CD4-positive, alpha-beta T cell (primary cell): ENCODE measurements around the gene TARP.
"Not testable (repeated sequence)": the region's sequence is repeated elsewhere in the genome, so short reads cannot be mapped to it uniquely, and the experiment has no call there.

Experiments used
- ATAC-seq: fragments of 200-7000 bp; cut with Tn5 transposase; one replicate; pipeline ENCODE4 v1.10.0; 2022; ENCODE audit warnings: mild to moderate bottlenecking; ENCODE audit not compliant: poor library complexity
- CTCF ChIA-PET: fragments of 350-600 bp; sonication (Branson Sonifier 250); formaldehyde crosslinking; loops from one replicate; lab custom pipeline; 2021; ENCODE audit warnings: antibody characterized with exemption, inconsistent platforms; lab: Charles Lee
- POLR2A ChIA-PET: fragments of 350-600 bp; sonication (Branson Sonifier 250); formaldehyde crosslinking; loops from one replicate; lab custom pipeline; 2021; ENCODE audit warnings: antibody characterized with exemption, inconsistent platforms; lab: Charles Lee
- DNase-seq, 14 experiments: peaks; one replicate each; pipeline ENCODE4 v3.0.0-alpha.2; 2013 to 2020; ENCODE audit warnings: mixed read lengths in 2 of 14
- H3K27ac ChIP-seq, 2 donors: one replicate each; pipeline versions ENCODE4 v1.5.1 to v1.7.0; 2013; ENCODE audit warnings: low read length in 2 of 2, low read depth in 1 of 2, mild to moderate bottlenecking in 1 of 2
- H3K27me3 ChIP-seq, 2 experiments: 1 replicate in 1 of 2; 2 replicates in 1 of 2; pipeline versions ENCODE4 v1.6.1 to v1.7.0; 2013; ENCODE audit warnings: low read length in 2 of 2, control low read depth in 1 of 2, mild to moderate bottlenecking in 1 of 2, moderate library complexity in 1 of 2; ENCODE audit not compliant: insufficient read depth in 2 of 2, control insufficient read depth in 1 of 2
- H3K36me3 ChIP-seq: one replicate; pipeline ENCODE4 v1.6.1; 2013; ENCODE audit warnings: low read length, control low read depth; ENCODE audit not compliant: insufficient read depth
- H3K4me1 ChIP-seq: one replicate; pipeline ENCODE4 v1.6.1; 2013; ENCODE audit warnings: low read length, control low read depth; ENCODE audit not compliant: insufficient read depth
- H3K4me3 ChIP-seq: one replicate; pipeline ENCODE4 v1.5.1; 2013; ENCODE audit warnings: mild to moderate bottlenecking, low read length, moderate library complexity
- H3K9me3 ChIP-seq, 2 experiments: 1 replicate in 1 of 2; 2 replicates in 1 of 2; pipeline versions ENCODE4 v1.6.1 to v1.7.0; 2013; ENCODE audit warnings: low read length in 2 of 2, mild to moderate bottlenecking in 2 of 2, control low read depth in 1 of 2, moderate library complexity in 1 of 2; ENCODE audit not compliant: control insufficient read depth in 1 of 2, insufficient read depth in 1 of 2
- H3K27ac Mint-ChIP-seq: one replicate; pipeline ENCODE4 v1.8.0; 2020; ENCODE audit warnings: mixed read lengths
- H3K27me3 Mint-ChIP-seq: one replicate; pipeline ENCODE4 v1.8.0; 2021; ENCODE audit warnings: mixed read lengths
- H3K36me3 Mint-ChIP-seq: one replicate; pipeline ENCODE4 v1.8.0; 2021; ENCODE audit warnings: low read depth, mixed read lengths
- H3K4me1 Mint-ChIP-seq: one replicate; pipeline ENCODE4 v1.8.0; 2021; ENCODE audit warnings: low read depth, mixed read lengths
- H3K4me3 Mint-ChIP-seq: one replicate; pipeline ENCODE4 v1.8.0; 2020; ENCODE audit warnings: mild to moderate bottlenecking, mixed read lengths
- H3K9me3 Mint-ChIP-seq: one replicate; pipeline ENCODE4 v1.8.0; 2020; ENCODE audit warnings: mixed read lengths
- intact Hi-C, 2 experiments: fragments of 100-400 bp; cut with DNase I in 1 of 2; cut with micrococcal nuclease in 1 of 2; formaldehyde crosslinking; loops; one replicate each; pipeline versions ENCODE4 v1.15.1 to v1.9.0; 2023 to 2025; cut with DNase I, micrococcal nuclease
- TF ChIP-seq, protein P1 (sequence below): fragments of 200-600 bp; IDR thresholded peaks from one replicate; pipeline ENCODE4 v1.8.0; 2022; ENCODE audit warnings: antibody characterized with exemption, mild to moderate bottlenecking

The TARP gene

DNA sequence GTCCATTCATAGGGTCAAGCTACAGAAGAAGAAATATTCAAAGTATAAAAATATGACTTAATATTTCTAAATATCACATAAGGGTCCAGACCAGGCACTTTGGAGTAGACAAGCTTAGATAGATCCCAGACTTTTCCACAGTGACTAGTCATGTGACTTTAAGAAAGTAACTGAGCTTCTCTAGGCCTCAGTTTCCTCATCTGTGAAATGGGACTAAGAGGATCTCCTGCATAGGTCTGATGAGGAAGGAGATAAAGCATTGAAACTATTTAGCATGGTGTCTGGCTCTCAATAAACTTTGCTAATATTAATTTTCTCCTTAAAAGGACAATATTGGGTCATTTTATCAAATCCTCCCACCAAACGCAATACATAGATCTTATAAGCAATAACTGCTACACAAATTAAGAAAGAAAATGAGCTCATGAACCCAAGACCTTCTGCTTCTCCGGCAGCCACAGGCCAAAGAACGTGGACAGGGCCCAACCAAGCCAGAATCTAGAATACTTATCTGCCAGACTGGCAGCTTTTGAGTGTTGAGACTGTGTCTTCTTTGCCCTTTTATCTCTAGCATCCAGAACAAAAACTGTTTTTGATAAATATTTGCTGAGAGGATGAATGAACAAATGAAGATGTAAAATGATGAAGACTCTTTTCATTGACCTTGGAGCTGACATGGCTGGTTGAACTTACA, 1.6 kb upstream of the TARP start:
- no peak overlapping the region for H3K27ac ChIP-seq

GRCh38 chr7:38274486-38274885, 1.1 kb upstream of the TARP start:
- Mint-ChIP-seq H3K4me1 (no peaks in the 10 kb centered on the region), H3K9me3 (no peaks in the 10 kb centered on the region), H3K27ac (no peak overlapping the region), H3K36me3 (no peaks in the 10 kb centered on the region), H3K27me3 (no peaks in the 10 kb centered on the region), H3K4me3 (peak overlapping the region; percentile 45)
- TF ChIP-seq, protein P1, sequence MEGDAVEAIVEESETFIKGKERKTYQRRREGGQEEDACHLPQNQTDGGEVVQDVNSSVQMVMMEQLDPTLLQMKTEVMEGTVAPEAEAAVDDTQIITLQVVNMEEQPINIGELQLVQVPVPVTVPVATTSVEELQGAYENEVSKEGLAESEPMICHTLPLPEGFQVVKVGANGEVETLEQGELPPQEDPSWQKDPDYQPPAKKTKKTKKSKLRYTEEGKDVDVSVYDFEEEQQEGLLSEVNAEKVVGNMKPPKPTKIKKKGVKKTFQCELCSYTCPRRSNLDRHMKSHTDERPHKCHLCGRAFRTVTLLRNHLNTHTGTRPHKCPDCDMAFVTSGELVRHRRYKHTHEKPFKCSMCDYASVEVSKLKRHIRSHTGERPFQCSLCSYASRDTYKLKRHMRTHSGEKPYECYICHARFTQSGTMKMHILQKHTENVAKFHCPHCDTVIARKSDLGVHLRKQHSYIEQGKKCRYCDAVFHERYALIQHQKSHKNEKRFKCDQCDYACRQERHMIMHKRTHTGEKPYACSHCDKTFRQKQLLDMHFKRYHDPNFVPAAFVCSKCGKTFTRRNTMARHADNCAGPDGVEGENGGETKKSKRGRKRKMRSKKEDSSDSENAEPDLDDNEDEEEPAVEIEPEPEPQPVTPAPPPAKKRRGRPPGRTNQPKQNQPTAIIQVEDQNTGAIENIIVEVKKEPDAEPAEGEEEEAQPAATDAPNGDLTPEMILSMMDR: no peak
- ChIA-PET CTCF (interaction anchor here (0.6 to 1.1 kb wide), 3 partner anchors 25 to 61 kb away, joined by 3 read pairs; no protein-coding TSS in a partner anchor), POLR2A (no interaction called here)
- intact Hi-C loops: no loop called here
- Histone ChIP-seq H3K36me3 (no peaks in the 10 kb centered on the region), H3K27me3 (no peaks in the 10 kb centered on the region), H3K4me3 (peak overlapping the region; percentile 26), H3K27ac (no peak overlapping the region), H3K9me3 (no peaks in the 10 kb centered on the region), H3K4me1 (no peaks in the 10 kb centered on the region)
- DNase-seq: peak in 2 of 14 experiments; percentile 30 to 47
- ATAC-seq: no peak

More for the DNA sequence above, 1.6 kb upstream of the TARP start:
- intact Hi-C loops: no loop called here
- no peaks in the 10 kb centered on the region for H3K9me3 Mint-ChIP-seq
- TF ChIP-seq, protein P1: no peak
- peak overlapping the region; percentile 45 for H3K4me3 Mint-ChIP-seq
- no peaks in the 10 kb centered on the region for H3K36me3 Mint-ChIP-seq
- no peak overlapping the region for H3K27ac Mint-ChIP-seq
- Histone ChIP-seq H3K27me3 (no peaks in the 10 kb centered on the region), H3K4me3 (peak overlapping the region; percentile 26), H3K4me1 (no peaks in the 10 kb centered on the region), H3K36me3 (no peaks in the 10 kb centered on the region), H3K9me3 (no peaks in the 10 kb centered on the region)
- no peaks in the 10 kb centered on the region for H3K4me1 Mint-ChIP-seq
- H3K27me3 Mint-ChIP-seq: no peaks in the 10 kb centered on the region
- DNase-seq: no peak
- ATAC-seq: no peak
- POLR2A ChIA-PET: no interaction called here
- CTCF ChIA-PET: interaction anchor here (0.6 to 1.1 kb wide), 4 partner anchors 25 to 61 kb away, joined by 3 read pairs; no protein-coding TSS in a partner anchor

DNA sequence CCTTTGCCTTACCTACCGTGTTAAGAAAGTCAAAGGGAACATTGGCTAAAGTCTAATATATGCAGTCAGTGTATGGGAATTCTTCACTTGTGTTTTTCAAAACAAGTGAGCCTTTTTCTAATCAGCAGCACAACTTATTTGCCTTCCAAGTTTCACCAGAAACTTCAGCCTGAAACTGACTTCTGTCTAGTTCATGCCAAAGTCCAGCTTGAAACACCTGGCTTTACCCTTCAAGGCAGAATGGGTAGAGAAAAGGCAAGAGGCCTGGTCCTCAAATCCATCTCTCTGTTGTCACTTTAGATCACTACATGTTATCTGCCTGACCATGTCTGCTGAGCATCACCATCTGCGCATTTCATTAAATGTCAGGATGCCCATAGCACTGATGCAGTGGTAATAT, 3.0 kb downstream of the TARP start:
- POLR2A ChIA-PET, H3K27me3 Mint-ChIP-seq, H3K4me1 ChIP-seq, CTCF ChIA-PET, ATAC-seq, H3K27me3 ChIP-seq, H3K4me3 Mint-ChIP-seq, H3K27ac Mint-ChIP-seq, H3K36me3 ChIP-seq, H3K4me3 ChIP-seq, H3K36me3 Mint-ChIP-seq, H3K4me1 Mint-ChIP-seq, intact Hi-C loops, H3K9me3 Mint-ChIP-seq, DNase-seq, H3K27ac ChIP-seq, H3K9me3 ChIP-seq: not testable (repeated sequence)

GRCh38 chr7:38269704-38270346, 3.6 kb downstream of the TARP start:
- H3K27me3 ChIP-seq, intact Hi-C loops, H3K27ac Mint-ChIP-seq, POLR2A ChIA-PET, H3K36me3 ChIP-seq, H3K4me3 ChIP-seq, H3K4me3 Mint-ChIP-seq, ATAC-seq, H3K4me1 ChIP-seq, H3K9me3 Mint-ChIP-seq, H3K9me3 ChIP-seq, CTCF ChIA-PET, H3K36me3 Mint-ChIP-seq, DNase-seq, H3K4me1 Mint-ChIP-seq, H3K27ac ChIP-seq, H3K27me3 Mint-ChIP-seq: not testable (repeated sequence)

GRCh38 chr7:38265958-38266357, 7.5 kb downstream of the TARP start:
- H3K9me3 ChIP-seq, H3K4me1 Mint-ChIP-seq, H3K4me3 Mint-ChIP-seq, H3K9me3 Mint-ChIP-seq, H3K27me3 ChIP-seq, POLR2A ChIA-PET, H3K36me3 ChIP-seq, intact Hi-C loops, H3K4me1 ChIP-seq, H3K4me3 ChIP-seq, DNase-seq, H3K27ac ChIP-seq, H3K36me3 Mint-ChIP-seq, H3K27ac Mint-ChIP-seq, H3K27me3 Mint-ChIP-seq, CTCF ChIA-PET, ATAC-seq: not testable (repeated sequence)
